Breast epithelium (tissue), 3 donors: Measurements from ENCODE around the gene CALML3.
A peak's percentile ranks its signal among the peaks of the same experiment; 100 is the strongest.

Source experiments
- CTCF ChIP-seq, 3 donors: fragments of 450-650 bp; IDR thresholded peaks; one replicate each; pipeline ENCODE4 v1.5.1; 2016 to 2017; ENCODE audit warnings: antibody characterized with exemption in 3 of 3, mild to moderate bottlenecking in 3 of 3, moderate library complexity in 3 of 3
- POLR2A ChIP-seq: fragments of 450-650 bp; IDR thresholded peaks from one replicate; pipeline ENCODE4 v1.6.1; 2016; ENCODE audit warnings: antibody characterized with exemption, mild to moderate bottlenecking, moderate library complexity
- POLR2AphosphoS5 ChIP-seq, 3 donors: sonication (generic); formaldehyde crosslinking; IDR thresholded peaks; one replicate each; pipeline ENCODE4 v1.6.1; 2017; ENCODE audit warnings: antibody characterized with exemption in 3 of 3

GRCh38 chr10:5544216-5544805 lies 19.6 kb downstream of the CALML3 start:
- no peak for TF ChIP-seq CTCF (IDR thresholded peaks at IDR 0.05)
- TF ChIP-seq POLR2A = no peak
- peak in 1 of 3 donors; percentile 80 for TF ChIP-seq POLR2AphosphoS5 (IDR thresholded peaks at IDR 0.05)
